HT-29 (cell line): ENCODE data around the gene SLC25A12. TPM values are rescaled to one million over a fixed set of nuclear protein-coding genes. Genes with fewer than 3 reads are reported as not detected.
"Not testable (repeated sequence)": the region's sequence is repeated elsewhere in the genome, so short reads cannot be mapped to it uniquely, and the experiment has no call there.

ENCODE experiments used
- DNase-seq: peaks from one replicate; pipeline ENCODE4 v3.0.0-alpha.2; 2015; ENCODE audit warnings: low spot score
- total RNA-seq: library from RNA; depleted of rRNA; stranded (reverse); fragments of >200 nt; shearing (Covaris generic); gene quantifications from 2 replicates; pipeline ENCODE4 v1.2.3, GENCODE V29; 2014

The SLC25A12 gene
- total RNA-seq, 1 experiment from 2014 or later, result 10.5 TPM

DNA sequence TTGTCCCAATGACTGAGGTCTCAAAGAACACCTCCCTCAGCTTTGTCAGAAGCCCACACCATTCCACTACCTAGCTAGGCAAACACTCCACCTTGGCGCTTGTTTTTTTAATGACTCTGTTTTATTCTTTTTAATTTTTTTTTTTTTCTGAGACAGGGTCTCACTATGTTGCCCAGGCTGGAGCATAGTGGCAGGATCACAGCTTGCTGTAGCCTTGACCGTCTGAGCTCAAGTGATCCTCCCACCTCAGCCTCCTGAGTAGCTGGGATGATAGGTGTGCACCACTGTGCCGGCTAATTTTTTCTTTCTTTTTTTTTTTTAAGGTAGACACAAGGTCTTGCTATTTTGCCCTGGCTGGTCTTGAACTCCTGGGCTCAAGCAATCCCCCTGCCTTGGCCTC lies 101.9 kb downstream of the SLC25A12 start:
- DNase-seq, result no peak

DNA sequence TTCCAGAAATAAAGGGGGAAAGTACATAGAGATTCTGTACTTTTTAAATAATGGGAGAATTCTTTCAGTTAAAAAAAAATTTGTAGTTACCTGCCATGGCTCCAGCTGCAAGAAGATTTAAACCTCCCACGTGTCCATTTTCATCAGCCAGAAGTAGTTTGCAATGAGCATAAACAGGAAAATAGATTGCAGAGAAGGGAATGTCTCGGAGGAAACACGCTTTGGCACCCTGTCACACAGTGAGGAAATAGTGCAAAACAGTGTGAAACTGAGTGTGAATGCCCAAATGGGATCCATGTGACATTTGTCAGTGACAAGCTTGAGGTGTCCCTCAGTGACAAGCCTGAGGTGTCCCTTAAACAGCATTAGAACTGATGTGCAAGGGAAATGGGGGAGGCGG lies 102.7 kb downstream of the SLC25A12 start:
- DNase-seq, result no peak

DNA sequence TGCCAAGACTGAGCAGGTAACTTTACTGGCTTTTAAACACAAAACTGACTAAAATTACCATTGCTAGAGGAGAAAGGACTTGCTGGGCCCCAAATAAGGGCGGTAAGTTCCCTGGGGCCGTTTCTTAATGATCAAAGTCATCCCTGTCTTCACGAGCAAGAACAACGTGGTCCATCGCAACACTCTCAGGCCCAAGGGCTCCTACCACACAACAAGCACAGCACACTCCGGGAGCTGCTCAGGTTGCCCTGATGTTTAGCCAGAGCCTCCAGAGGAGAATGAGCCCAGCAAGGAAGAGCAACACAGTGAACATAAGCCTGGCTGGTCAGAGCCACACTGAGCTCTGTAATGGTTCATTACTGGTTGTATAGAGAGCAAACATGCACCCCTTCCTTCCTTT lies 104.1 kb downstream of the SLC25A12 start:
- no peak for DNase-seq

GRCh38 chr2:171788316-171788993 lies 105.6 kb downstream of the SLC25A12 start:
- DNase-seq, result no peak

GRCh38 chr2:171787333-171788072 lies 106.5 kb downstream of the SLC25A12 start:
- DNase-seq, result no peak

GRCh38 chr2:171785450-171785849 lies 108.6 kb downstream of the SLC25A12 start:
- no peak for DNase-seq

- no peak for DNase-seq
Observed at GRCh38 chr2:171778515-171778914, 115.5 kb downstream of the SLC25A12 start.

- DNase-seq, result not testable (repeated sequence)
Observed at GRCh38 chr2:171774581-171774980, 119.5 kb downstream of the SLC25A12 start.

DNA sequence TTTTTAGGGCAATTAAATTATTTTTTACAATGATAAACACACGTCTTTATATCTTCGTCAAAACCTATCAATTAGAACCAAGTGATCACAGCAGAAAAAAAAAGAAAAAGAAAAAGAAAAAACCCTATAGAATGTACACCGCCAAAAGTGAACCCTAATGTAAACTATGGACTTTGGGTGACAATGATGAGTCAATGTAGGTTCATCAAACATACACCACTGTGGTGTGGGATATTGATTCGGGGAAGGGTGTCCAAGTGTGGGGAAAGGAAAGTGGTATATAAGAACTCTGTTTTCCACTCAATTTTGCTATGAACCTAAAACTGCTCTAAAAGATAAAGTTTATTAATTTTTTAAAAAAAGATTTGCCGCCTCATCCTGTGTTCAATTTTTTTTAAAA lies 121.7 kb downstream of the SLC25A12 start:
- no peak for DNase-seq

DNA sequence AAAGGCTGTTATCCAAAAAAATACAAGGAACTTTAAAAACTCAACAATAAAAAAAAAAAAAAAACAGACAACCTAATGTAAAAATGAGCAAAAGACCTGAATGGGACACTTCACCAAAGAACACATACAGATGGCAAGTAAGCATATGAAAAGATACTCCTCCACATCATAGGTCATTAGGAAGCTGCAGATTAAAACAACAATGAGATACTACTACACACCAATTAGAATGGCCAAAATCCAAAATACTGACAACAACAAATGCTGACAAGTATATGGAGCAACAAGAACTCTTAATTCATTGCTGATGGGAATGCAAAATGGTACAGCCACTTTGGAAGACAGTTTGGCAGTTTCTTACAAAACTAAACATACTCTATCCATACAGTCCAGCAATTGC lies 122.6 kb downstream of the SLC25A12 start:
- DNase-seq, result no peak

GRCh38 chr2:171763602-171764001 lies 130.4 kb downstream of the SLC25A12 start:
- no peak for DNase-seq

DNA sequence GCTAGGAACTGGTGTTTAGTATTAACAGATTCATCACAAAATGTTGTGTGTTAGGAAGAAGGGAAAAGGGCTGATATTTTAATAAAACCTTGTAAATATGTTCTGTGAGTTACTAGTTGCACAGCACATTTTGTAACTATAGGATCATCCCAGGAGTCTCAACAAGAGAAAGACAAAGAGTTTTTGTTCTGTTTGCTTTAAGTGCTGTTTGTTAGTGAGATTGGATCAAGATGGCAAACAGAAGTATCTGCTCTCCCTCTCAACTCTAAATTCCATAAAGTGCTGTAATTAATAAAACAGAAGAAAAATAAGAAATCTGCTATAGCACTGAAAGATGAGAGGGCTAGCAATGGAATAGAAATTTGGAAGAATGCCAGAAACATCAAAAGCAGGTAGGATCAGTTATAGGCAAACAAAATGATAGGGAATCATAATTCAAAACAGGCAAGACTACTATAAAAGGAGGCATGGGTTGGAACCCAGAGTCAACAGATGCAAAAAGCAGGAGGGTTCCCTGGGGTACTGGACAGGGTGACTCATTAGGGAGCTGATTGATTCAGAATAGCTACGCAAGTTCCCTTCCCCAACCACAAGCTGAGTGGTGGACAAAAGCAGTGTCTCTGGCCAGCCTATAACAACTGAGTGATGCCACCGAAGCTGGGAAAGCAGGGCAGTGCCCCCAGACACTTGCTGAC lies 131.0 kb downstream of the SLC25A12 start:
- no peak for DNase-seq

DNA sequence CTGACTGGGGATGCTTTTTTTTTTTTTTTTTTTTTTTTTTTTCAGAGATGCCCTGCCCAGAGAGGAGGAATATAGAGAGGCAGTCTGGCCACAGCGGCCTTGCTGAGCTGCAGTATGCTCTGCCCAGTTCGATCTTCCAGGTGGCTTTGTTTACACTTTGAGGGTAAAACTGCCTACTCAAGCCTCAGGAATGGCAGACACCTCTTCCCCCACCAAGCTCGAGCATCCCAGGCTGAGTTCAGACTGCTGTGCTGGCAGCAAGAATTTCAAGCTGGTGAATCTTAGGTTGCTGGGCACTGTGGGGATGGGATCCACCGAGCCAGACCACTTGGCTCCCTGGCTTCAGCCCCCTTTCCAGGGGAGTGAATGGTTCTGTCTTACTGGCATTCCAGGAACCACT lies 132.9 kb downstream of the SLC25A12 start:
- DNase-seq, result not testable (repeated sequence)

- DNase-seq, result not testable (repeated sequence)
Observed at GRCh38 chr2:171758762-171759161, 135.3 kb downstream of the SLC25A12 start.

GRCh38 chr2:171754254-171754939 lies 139.6 kb downstream of the SLC25A12 start:
- DNase-seq, result no peak

- DNase-seq, result no peak
Observed at GRCh38 chr2:171747371-171747770, 146.7 kb downstream of the SLC25A12 start.

- no peak for DNase-seq
Observed at GRCh38 chr2:171745806-171746205, 148.2 kb downstream of the SLC25A12 start.

GRCh38 chr2:171745141-171745540 lies 148.9 kb downstream of the SLC25A12 start:
- DNase-seq, result no peak

GRCh38 chr2:171742760-171743159 lies 151.3 kb downstream of the SLC25A12 start:
- no peak for DNase-seq

DNA sequence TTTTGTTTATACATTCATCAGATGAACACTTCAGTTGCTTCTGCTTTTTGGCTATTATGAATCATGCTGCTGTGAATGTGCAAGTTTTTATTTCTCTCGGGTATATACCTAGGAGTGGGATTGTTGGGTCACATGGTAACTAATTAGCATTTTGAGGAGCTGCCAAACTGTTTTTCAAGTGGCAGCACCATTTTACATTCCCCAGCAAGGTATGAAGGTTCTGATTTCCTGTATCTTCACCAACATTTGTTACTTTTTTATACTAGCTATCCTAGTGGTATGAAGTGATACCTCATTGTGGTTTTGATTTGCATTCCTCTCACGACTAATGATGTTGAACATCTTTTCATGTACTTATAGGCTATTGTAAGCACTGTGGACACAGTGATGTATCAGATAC lies 152.9 kb downstream of the SLC25A12 start:
- DNase-seq, result no peak

GRCh38 chr2:171735991-171736710 lies 157.9 kb downstream of the SLC25A12 start:
- no peak for DNase-seq
